Measurements from ENCODE around the gene EFNA4. TPM values are rescaled to one million over a fixed set of nuclear protein-coding genes. Genes with fewer than 3 reads are reported as not detected.

The EFNA4 gene
- total and polyA plus RNA-seq, 4 donors, result 1.8 to 4.7 (median 3.3) TPM

GRCh38 chr1:155051777-155052398, 11.7 kb upstream of the EFNA4 start:
- Histone ChIP-seq H3K9me3 (ENCODE audit: control insufficient read depth in 4 of 4, low read length in 3 of 4) (no peaks in the 10 kb centered on the region), H3K36me3 (ENCODE audit: control insufficient read depth in 4 of 4, insufficient read depth in 3 of 4, low read depth in 1 of 4, low read length in 3 of 4) (peaks cover 0 to 4% (median 2%) of the 10 kb centered on the region in 4 donors), H3K4me3 (ENCODE audit: low read depth in 1 of 3, low read length in 3 of 3) (peak overlapping the region; percentile 12 to 75 (median 67)), H3K27me3 (ENCODE audit: control insufficient read depth in 4 of 4, insufficient read depth in 4 of 4, low read length in 3 of 4) (no peaks in the 10 kb centered on the region), H3K27ac (ENCODE audit: low read depth in 1 of 2, low read length in 2 of 2) (peak overlapping the region; percentile 60 to 80), H3K9ac (ENCODE audit: low read depth in 1 of 2, low read length in 2 of 2) (peak overlapping the region; percentile 46 to 50), H3K4me1 (ENCODE audit: control insufficient read depth in 4 of 4, insufficient read depth in 4 of 4, low read length in 3 of 4) (peaks cover 9 to 51% (median 28%) of the 10 kb centered on the region in 4 donors)
- no peak for DNase-seq (ENCODE audit: low spot score)
- TF ChIP-seq NR2F2 (IDR thresholded peaks at IDR 0.05) (no peak), TAF1 (conservative IDR thresholded peaks at IDR 0.05) (no peak), FOXA2 (IDR thresholded peaks at IDR 0.05) (no peak), MAX (IDR thresholded peaks at IDR 0.05) (no peak), REST (IDR thresholded peaks at IDR 0.05) (no peak), RXRA (IDR thresholded peaks at IDR 0.05) (no peak), GABPA (IDR thresholded peaks at IDR 0.05 in 1 of 2, conservative IDR thresholded peaks at IDR 0.05 in 1 of 2) (no peak), RAD21 (IDR thresholded peaks at IDR 0.05) (no peak), ZBTB33 (IDR thresholded peaks at IDR 0.05) (no peak), EGR1 (IDR thresholded peaks at IDR 0.05; ENCODE audit: low read depth in 2 of 2) (no peak), HNF4A (conservative IDR thresholded peaks at IDR 0.05) (no peak), ATF3 (IDR thresholded peaks at IDR 0.05) (no peak), CTCF (IDR thresholded peaks at IDR 0.05; ENCODE audit: low read depth, low read length, missing input control) (no peak), JUND (IDR thresholded peaks at IDR 0.05) (no peak), YY1 (IDR thresholded peaks at IDR 0.05) (no peak), FOXA1 (IDR thresholded peaks at IDR 0.05) (no peak), SP1 (IDR thresholded peaks at IDR 0.05) (no peak)
- WGBS, result 5% methylated on average over 27 of the region's 27 CpGs

Measured in liver (tissue), 9 donors.